H7 (cell line): ENCODE measurements around the gene CEACAM5. TPM values are rescaled to one million over a fixed set of nuclear protein-coding genes. Genes with fewer than 3 reads are reported as not detected.

Experiments used
- DNase-seq: peaks from one replicate; pipeline ENCODE4 v3.0.0; 2012
- H3K27me3 ChIP-seq: 2 replicates; pipeline ENCODE4 v1.6.0; 2011; ENCODE audit warnings: mild to moderate bottlenecking, low read length; ENCODE audit not compliant: control insufficient read depth, insufficient read depth
- H3K36me3 ChIP-seq: replicated peaks from 2 replicates; pipeline ENCODE4 v1.5.1; 2011; ENCODE audit warnings: low read length; ENCODE audit not compliant: control insufficient read depth, insufficient read depth
- H3K4me3 ChIP-seq: 2 replicates; pipeline ENCODE4 v1.5.1; 2011; ENCODE audit warnings: low read depth, mild to moderate bottlenecking, control low read depth, low read length, moderate library complexity; ENCODE audit not compliant: insufficient read depth
- total RNA-seq: library from RNA; depleted of rRNA; stranded (reverse); fragments of >200 nt; shearing (Covaris generic); gene quantifications from 2 replicates; pipeline ENCODE4 v1.2.3, GENCODE V29; 2014; rRNA removed

CEACAM5 gene
- total RNA-seq, 1 experiment from 2014 or later = not detected

DNA sequence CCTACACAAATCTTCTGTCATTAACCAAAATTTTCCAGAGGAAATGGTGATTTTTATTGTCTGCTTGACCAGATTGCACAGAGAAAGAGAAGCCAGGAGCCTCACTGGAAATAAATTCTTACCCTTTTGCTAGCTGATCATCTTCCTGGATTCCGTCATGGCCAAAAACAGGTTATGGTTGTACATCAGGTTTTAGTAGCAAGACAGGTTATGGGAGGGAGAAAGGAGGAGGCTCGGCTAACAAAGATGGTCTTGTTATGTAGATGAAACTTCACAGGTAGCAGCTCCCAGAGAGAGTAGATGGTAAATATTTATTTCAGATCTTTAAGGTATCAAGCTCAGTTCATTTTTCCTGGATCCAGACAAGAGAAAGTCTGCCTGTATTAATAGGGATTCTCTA lies 68.3 kb downstream of the CEACAM5 start:
- Histone ChIP-seq H3K36me3 (no peaks in the 10 kb centered on the region), H3K27me3 (no peaks in the 10 kb centered on the region), H3K4me3 (no peak overlapping the region)
- DNase-seq = no peak

Other genes with a start within 250 kb of the CEACAM5 start
- not detected in 2 replicates for gene CEACAM21, start 132.5 kb upstream of the CEACAM5 start, total RNA-seq
- not detected in 2 replicates for gene CEACAM4, start 81.6 kb upstream of the CEACAM5 start, total RNA-seq
- gene CEACAM7, start 20.4 kb upstream of the CEACAM5 start, total RNA-seq = not detected in 2 replicates
- not detected in 2 replicates for gene CEACAM6, start 46.9 kb downstream of the CEACAM5 start, total RNA-seq
- gene CEACAM3, start 88.0 kb downstream of the CEACAM5 start, total RNA-seq = not detected in 2 replicates
- gene LYPD4, start 136.1 kb downstream of the CEACAM5 start, total RNA-seq = not detected in 2 replicates
- not detected in 2 replicates for gene DMRTC2, start 136.4 kb downstream of the CEACAM5 start, total RNA-seq
- 2,022 and 3,019 TPM in 2 replicates for gene RPS19, start 151.6 kb downstream of the CEACAM5 start, total RNA-seq
- gene CD79A, start 168.7 kb downstream of the CEACAM5 start, total RNA-seq = 0.55 TPM in 1 of 2 replicates, not detected in the other
- gene ARHGEF1, start 174.6 kb downstream of the CEACAM5 start, total RNA-seq = 34.3 and 40.7 TPM in 2 replicates
- 0.15 TPM in 1 of 2 replicates, not detected in the other for gene ERFL, start 219.8 kb downstream of the CEACAM5 start, total RNA-seq